IPS-18c (cell line): Measurements from ENCODE around the gene OTOL1.
"Not testable (repeated sequence)": the region's sequence is repeated elsewhere in the genome, so short reads cannot be mapped to it uniquely, and the experiment has no call there.

Source experiments
- H3K4me3 ChIP-seq: 2 replicates; pipeline ENCODE4 v1.7.0; 2013; ENCODE audit warnings: low read depth, mild to moderate bottlenecking, low read length, moderate library complexity; ENCODE audit not compliant: insufficient read depth
- H3K9me3 ChIP-seq: one replicate; pipeline ENCODE4 v1.6.1; 2013; ENCODE audit warnings: mild to moderate bottlenecking, low read length, moderate library complexity; ENCODE audit not compliant: control insufficient read depth, insufficient read depth

The OTOL1 gene

GRCh38 chr3:161496508-161496907 lies at the start of gene OTOL1:
Gene OTOL1 (plus strand): TSS chr3:161496808. CDS start chr3:161496808, 0 bp downstream.
- H3K9me3 ChIP-seq, result no peaks in the 10 kb centered on the region
- no peak within 1 kb of the TSS for H3K4me3 ChIP-seq

GRCh38 chr3:161449785-161450184 lies 46.8 kb upstream of the OTOL1 start:
- H3K9me3 ChIP-seq, result no peaks in the 10 kb centered on the region

DNA sequence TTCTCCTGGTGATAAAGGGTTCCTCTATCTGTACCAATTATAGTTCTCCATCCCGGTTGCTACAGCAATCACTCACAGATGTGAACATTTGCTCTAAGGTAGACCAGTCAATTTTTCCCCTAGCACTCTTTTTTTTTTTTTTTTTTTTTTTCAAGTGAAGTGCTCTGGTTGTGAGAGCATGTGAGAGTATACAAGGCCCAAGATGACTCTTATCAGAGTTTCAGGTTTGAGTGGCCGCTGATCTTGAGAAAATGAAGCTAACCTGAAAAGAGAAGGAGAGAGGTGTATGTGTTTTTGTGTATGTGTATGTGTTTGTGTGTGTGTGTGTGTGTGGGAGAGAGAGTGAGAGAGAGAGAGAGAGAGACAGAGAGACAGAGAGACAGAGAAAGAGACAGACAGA lies 44.4 kb upstream of the OTOL1 start:
- Histone ChIP-seq H3K9me3 (no peaks in the 10 kb centered on the region), H3K4me3 (no peak overlapping the region)

More at GRCh38 chr3:161449785-161450184, 46.8 kb upstream of the OTOL1 start:
- no peak overlapping the region for H3K4me3 ChIP-seq

GRCh38 chr3:161454615-161455014 lies 42.0 kb upstream of the OTOL1 start:
- H3K4me3 ChIP-seq, result no peak overlapping the region
- no peaks in the 10 kb centered on the region for H3K9me3 ChIP-seq

- Histone ChIP-seq H3K9me3 (no peaks in the 10 kb centered on the region), H3K4me3 (no peak overlapping the region)
These were observed 40.6 kb upstream of the OTOL1 start for GRCh38 chr3:161455962-161456361.

GRCh38 chr3:161462138-161462537 lies 34.5 kb upstream of the OTOL1 start:
- Histone ChIP-seq H3K9me3 (no peaks in the 10 kb centered on the region), H3K4me3 (no peak overlapping the region)

GRCh38 chr3:161471211-161471610 lies 25.4 kb upstream of the OTOL1 start:
- Histone ChIP-seq H3K4me3 (no peak overlapping the region), H3K9me3 (no peaks in the 10 kb centered on the region)

DNA sequence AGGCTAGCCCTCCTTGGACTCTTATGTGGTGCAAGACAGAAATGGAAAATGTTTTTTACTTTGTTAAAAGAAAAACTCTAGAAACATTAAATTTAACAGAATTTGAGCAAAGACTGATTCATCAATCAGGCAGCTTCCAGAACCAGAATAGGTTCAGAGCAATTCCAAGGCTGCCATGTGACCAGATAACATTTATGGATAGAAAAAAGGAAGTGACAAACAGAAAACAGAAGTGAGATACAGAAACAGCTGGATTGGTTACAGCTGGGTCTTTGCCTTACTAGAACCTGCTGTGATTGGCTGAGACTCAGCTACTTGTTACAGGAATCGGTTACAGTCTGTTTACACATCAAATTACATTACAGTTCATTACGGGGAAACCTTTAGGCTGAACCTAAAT lies 22.5 kb upstream of the OTOL1 start:
- no peaks in the 10 kb centered on the region for H3K9me3 ChIP-seq
- no peak overlapping the region for H3K4me3 ChIP-seq

- H3K9me3 ChIP-seq, result no peaks in the 10 kb centered on the region
- no peak overlapping the region for H3K4me3 ChIP-seq
These were observed 21.9 kb upstream of the OTOL1 start for GRCh38 chr3:161474741-161475140.

- H3K4me3 ChIP-seq, result no peak overlapping the region
- H3K9me3 ChIP-seq, result no peaks in the 10 kb centered on the region
These were observed 21.4 kb upstream of the OTOL1 start for GRCh38 chr3:161475206-161475605.

- no peak overlapping the region for H3K4me3 ChIP-seq
These were observed 20.7 kb upstream of the OTOL1 start for GRCh38 chr3:161475905-161476304.

DNA sequence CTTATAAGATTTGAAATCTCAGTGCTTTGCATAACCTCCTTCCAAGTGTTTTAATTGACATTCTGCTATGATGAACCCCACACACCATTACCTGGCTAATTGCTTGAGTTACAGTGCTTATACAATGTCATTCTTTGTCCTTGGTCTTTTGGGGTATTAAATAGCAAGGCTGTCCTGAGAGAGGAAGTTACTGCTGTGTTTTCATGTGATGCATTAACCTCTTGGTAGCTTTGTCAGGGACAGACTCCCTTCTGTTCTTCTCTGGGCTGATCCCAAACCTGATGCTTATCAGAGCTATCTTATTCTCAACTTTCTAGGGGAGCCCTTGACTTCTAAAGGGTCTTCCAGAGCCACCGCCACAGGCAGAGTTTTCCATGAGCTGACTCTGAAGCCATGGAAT lies 12.4 kb upstream of the OTOL1 start:
- no peaks in the 10 kb centered on the region for H3K9me3 ChIP-seq
- no peak overlapping the region for H3K4me3 ChIP-seq

More at GRCh38 chr3:161475905-161476304, 20.7 kb upstream of the OTOL1 start:
- H3K9me3 ChIP-seq, result no peaks in the 10 kb centered on the region

DNA sequence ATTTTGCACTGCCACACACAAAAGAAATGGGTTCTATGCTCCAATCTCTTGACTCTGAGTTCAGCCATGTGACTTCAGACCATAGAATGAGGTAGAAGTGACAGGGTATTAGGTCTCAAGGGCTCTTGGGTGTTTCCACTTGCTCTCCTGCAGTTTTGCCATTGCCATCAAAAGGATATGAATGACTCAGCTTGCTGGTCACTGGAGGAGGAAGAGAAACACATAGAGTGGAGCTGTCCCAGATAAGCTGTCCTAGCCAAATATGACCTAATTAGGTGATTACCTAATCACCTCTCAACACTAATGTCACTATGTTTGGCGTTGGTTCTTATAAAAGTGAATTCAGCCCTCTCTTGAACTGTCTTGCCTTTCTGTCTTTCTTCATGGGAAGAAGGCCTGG lies 8.3 kb upstream of the OTOL1 start:
- H3K4me3 ChIP-seq, H3K9me3 ChIP-seq: not testable (repeated sequence)

DNA sequence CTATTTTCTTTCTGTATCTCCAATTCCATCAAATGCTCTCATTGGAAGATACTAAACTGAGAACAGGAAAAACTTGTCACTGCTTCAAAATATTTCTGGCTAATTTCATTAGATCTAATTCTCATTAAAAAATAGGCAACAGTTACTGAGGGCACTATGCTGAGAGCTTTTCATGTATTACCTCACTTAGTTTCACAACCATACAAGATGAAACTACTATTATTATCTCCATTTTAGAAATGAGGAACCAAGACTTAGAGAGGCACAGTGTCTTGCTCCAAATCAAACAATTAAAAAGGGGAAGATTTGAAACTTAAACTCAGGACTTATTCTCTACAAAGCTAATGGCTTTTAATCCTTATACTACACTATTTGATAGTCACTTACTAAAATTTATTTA lies 7.2 kb upstream of the OTOL1 start:
- Histone ChIP-seq H3K9me3 (no peaks in the 10 kb centered on the region), H3K4me3 (no peak overlapping the region)

DNA sequence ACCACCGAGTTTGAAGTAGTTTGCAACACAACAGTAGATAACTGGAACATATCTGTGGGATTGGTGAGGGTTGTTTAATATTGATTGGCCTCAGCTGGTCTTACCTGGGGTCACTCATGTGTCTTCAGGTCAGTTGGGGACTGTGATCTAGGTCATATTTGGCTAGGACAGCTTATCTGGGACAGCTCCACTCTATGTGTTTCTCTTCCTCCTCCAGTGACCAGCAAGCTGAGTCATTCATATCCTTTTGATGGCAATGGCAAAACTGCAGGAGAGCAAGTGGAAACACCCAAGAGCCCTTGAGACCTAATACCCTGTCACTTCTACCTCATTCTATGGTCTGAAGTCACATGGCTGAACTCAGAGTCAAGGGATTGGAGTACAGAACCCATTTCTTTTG lies 5.8 kb upstream of the OTOL1 start:
- not testable (repeated sequence) for H3K4me3 ChIP-seq, H3K9me3 ChIP-seq

GRCh38 chr3:161498259-161498921 lies 1.8 kb downstream of the OTOL1 start:
- Histone ChIP-seq H3K9me3 (no peaks in the 10 kb centered on the region), H3K4me3 (no peak overlapping the region)

- H3K4me3 ChIP-seq, result no peak overlapping the region
- H3K9me3 ChIP-seq, result no peaks in the 10 kb centered on the region
These were observed 3.6 kb downstream of the OTOL1 start for GRCh38 chr3:161500068-161500796.

GRCh38 chr3:161503271-161503670 lies 6.7 kb downstream of the OTOL1 start:
- Histone ChIP-seq H3K9me3 (no peaks in the 10 kb centered on the region), H3K4me3 (no peak overlapping the region)
